ENCODE measurements around the gene ZNF217. TPM values are rescaled to one million over a fixed set of nuclear protein-coding genes. Genes with fewer than 3 reads are reported as not detected.

The ZNF217 gene
- total and polyA plus RNA-seq, 2 of the 8 experiments (the other 6 are each of a cell fraction or from before 2014, with no cell fraction given) = 15.3 to 87.9 TPM

DNA sequence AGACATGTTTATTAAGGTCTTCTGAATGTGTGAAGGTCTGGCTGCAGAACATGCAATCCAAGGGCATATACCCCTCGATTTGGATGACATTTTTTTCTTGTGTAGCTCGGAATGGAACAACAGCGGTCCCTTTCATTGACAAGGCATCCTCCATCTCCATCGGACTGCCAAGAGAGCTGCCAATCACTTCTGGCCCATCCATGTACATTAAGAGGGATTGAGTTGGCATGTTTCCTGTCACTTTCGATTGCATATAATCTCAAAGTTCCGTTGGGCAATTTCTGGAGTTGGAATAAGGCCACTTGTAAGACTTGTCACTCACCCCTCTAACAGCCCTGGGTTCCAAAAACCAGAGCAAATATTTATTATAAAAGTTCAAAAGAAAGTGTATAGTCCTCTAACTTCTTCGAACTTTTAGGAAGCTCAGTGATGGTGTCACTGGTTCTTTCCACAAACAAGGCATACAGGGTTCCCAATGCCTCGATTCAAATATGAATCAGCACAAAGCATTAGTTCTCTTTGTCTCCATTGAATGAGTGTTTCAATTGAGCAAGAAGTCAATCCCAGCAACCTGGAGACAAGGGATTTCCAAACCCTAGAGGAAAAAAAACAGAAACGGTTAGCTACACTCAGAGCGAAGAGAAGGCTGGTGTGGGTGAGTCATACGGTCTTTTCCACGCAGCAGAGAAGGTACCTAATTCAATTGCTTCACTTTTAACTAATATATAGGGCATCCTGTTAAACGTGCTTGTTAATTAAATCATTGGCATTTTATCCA, 10.9 kb downstream of the ZNF217 start (continued):
- TF ChIP-seq, protein P1, sequence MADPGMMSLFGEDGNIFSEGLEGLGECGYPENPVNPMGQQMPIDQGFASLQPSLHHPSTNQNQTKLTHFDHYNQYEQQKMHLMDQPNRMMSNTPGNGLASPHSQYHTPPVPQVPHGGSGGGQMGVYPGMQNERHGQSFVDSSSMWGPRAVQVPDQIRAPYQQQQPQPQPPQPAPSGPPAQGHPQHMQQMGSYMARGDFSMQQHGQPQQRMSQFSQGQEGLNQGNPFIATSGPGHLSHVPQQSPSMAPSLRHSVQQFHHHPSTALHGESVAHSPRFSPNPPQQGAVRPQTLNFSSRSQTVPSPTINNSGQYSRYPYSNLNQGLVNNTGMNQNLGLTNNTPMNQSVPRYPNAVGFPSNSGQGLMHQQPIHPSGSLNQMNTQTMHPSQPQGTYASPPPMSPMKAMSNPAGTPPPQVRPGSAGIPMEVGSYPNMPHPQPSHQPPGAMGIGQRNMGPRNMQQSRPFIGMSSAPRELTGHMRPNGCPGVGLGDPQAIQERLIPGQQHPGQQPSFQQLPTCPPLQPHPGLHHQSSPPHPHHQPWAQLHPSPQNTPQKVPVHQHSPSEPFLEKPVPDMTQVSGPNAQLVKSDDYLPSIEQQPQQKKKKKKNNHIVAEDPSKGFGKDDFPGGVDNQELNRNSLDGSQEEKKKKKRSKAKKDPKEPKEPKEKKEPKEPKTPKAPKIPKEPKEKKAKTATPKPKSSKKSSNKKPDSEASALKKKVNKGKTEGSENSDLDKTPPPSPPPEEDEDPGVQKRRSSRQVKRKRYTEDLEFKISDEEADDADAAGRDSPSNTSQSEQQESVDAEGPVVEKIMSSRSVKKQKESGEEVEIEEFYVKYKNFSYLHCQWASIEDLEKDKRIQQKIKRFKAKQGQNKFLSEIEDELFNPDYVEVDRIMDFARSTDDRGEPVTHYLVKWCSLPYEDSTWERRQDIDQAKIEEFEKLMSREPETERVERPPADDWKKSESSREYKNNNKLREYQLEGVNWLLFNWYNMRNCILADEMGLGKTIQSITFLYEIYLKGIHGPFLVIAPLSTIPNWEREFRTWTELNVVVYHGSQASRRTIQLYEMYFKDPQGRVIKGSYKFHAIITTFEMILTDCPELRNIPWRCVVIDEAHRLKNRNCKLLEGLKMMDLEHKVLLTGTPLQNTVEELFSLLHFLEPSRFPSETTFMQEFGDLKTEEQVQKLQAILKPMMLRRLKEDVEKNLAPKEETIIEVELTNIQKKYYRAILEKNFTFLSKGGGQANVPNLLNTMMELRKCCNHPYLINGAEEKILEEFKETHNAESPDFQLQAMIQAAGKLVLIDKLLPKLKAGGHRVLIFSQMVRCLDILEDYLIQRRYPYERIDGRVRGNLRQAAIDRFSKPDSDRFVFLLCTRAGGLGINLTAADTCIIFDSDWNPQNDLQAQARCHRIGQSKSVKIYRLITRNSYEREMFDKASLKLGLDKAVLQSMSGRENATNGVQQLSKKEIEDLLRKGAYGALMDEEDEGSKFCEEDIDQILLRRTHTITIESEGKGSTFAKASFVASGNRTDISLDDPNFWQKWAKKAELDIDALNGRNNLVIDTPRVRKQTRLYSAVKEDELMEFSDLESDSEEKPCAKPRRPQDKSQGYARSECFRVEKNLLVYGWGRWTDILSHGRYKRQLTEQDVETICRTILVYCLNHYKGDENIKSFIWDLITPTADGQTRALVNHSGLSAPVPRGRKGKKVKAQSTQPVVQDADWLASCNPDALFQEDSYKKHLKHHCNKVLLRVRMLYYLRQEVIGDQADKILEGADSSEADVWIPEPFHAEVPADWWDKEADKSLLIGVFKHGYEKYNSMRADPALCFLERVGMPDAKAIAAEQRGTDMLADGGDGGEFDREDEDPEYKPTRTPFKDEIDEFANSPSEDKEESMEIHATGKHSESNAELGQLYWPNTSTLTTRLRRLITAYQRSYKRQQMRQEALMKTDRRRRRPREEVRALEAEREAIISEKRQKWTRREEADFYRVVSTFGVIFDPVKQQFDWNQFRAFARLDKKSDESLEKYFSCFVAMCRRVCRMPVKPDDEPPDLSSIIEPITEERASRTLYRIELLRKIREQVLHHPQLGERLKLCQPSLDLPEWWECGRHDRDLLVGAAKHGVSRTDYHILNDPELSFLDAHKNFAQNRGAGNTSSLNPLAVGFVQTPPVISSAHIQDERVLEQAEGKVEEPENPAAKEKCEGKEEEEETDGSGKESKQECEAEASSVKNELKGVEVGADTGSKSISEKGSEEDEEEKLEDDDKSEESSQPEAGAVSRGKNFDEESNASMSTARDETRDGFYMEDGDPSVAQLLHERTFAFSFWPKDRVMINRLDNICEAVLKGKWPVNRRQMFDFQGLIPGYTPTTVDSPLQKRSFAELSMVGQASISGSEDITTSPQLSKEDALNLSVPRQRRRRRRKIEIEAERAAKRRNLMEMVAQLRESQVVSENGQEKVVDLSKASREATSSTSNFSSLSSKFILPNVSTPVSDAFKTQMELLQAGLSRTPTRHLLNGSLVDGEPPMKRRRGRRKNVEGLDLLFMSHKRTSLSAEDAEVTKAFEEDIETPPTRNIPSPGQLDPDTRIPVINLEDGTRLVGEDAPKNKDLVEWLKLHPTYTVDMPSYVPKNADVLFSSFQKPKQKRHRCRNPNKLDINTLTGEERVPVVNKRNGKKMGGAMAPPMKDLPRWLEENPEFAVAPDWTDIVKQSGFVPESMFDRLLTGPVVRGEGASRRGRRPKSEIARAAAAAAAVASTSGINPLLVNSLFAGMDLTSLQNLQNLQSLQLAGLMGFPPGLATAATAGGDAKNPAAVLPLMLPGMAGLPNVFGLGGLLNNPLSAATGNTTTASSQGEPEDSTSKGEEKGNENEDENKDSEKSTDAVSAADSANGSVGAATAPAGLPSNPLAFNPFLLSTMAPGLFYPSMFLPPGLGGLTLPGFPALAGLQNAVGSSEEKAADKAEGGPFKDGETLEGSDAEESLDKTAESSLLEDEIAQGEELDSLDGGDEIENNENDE (IDR thresholded peaks at IDR 0.05; ENCODE audit: insufficient replicate concordance, low read length) = no peak
- no peak for TF ChIP-seq POLR2AphosphoS5 (IDR thresholded peaks at IDR 0.05; ENCODE audit: low read depth, low read length)
- TF ChIP-seq BCL11A (IDR thresholded peaks at IDR 0.05; ENCODE audit: low read depth in 2 of 2, low read length in 2 of 2) = no peak
- no peak for TF ChIP-seq HDAC6 (IDR thresholded peaks at IDR 0.05; ENCODE audit: low read depth, low read length)
- no peak for TF ChIP-seq CTBP2 (IDR thresholded peaks at IDR 0.05; ENCODE audit: borderline replicate concordance, insufficient read depth, insufficient read length, low read length)
- no peak for TF ChIP-seq SP4 (IDR thresholded peaks at IDR 0.05; ENCODE audit: low read length)
- TF ChIP-seq SRF (IDR thresholded peaks at IDR 0.05; ENCODE audit: low read depth, low read length) = no peak
- no peak for TF ChIP-seq NANOG (IDR thresholded peaks at IDR 0.05; ENCODE audit: insufficient read depth, low read depth, low read length, poor library complexity, severe bottlenecking)
- TF ChIP-seq JUND (IDR thresholded peaks at IDR 0.05; ENCODE audit: low read length) = no peak
- TF ChIP-seq TBP (IDR thresholded peaks at IDR 0.05; ENCODE audit: low read depth, low read length) = no peak

Measured in H1 (cell line).